B cell (primary cell): Measurements from ENCODE around the gene HDDC3. TPM values are rescaled to one million over a fixed set of nuclear protein-coding genes. Genes with fewer than 3 reads are reported as not detected.

Experiments
- ATAC-seq: fragments of 200-7000 bp; cut with Tn5 transposase; one replicate; pipeline ENCODE4 v1.10.0; 2021; ENCODE audit warnings: low read depth, mild to moderate bottlenecking, moderate number of reproducible peaks, moderate library complexity
- CTCF ChIA-PET: fragments of 350-600 bp; sonication (Branson Sonifier 250); formaldehyde crosslinking; loops from one replicate; lab custom pipeline; 2021; ENCODE audit warnings: antibody characterized with exemption, inconsistent platforms; lab: Charles Lee
- POLR2A ChIA-PET: fragments of 350-600 bp; sonication (Branson Sonifier 250); formaldehyde crosslinking; loops from one replicate; lab custom pipeline; 2021; ENCODE audit warnings: antibody characterized with exemption; lab: Charles Lee
- DNase-seq: peaks from one replicate; pipeline ENCODE4 v3.0.0; 2013
- H2AFZ ChIP-seq: 2 replicates; pipeline ENCODE4 v1.6.1; 2012; ENCODE audit warnings: mild to moderate bottlenecking, low read depth, low read length; ENCODE audit not compliant: insufficient read depth, poor library complexity, severe bottlenecking
- H3K27ac ChIP-seq, 2 donors: 1 replicate in 1 of 2; 2 replicates in 1 of 2; pipeline ENCODE4 v1.5.1; 2012 to 2013; ENCODE audit warnings: low read length in 2 of 2, mild to moderate bottlenecking in 2 of 2, moderate library complexity in 1 of 2
- H3K27me3 ChIP-seq, 4 experiments: fragments of 200-600 bp in 1 of 4; sonication (generic) in 1 of 4; replicated peaks in 1 of 4; 1 replicate in 2 of 4; 2 replicates in 2 of 4; pipeline versions ENCODE4 v1.6.1 to v1.7.0; 2013 to 2016; ENCODE audit warnings: low read length in 3 of 4, mild to moderate bottlenecking in 2 of 4, mixed read lengths in 1 of 4, moderate library complexity in 1 of 4; ENCODE audit not compliant: insufficient read depth in 4 of 4, control insufficient read depth in 3 of 4; ENCODE audit errors: control extremely low read depth in 1 of 4
- H3K36me3 ChIP-seq, 2 experiments: replicated peaks in 1 of 2; 1 replicate in 1 of 2; 2 replicates in 1 of 2; pipeline versions ENCODE4 v1.6.1 to v1.7.1; 2013; ENCODE audit warnings: low read length in 1 of 2; ENCODE audit not compliant: insufficient read depth in 2 of 2, control insufficient read depth in 1 of 2; ENCODE audit errors: control extremely low read depth in 1 of 2, extremely low read depth in 1 of 2
- H3K4me1 ChIP-seq, 2 donors: fragments of 200-600 bp in 1 of 2; sonication (generic) in 1 of 2; 1 replicate in 1 of 2; 2 replicates in 1 of 2; pipeline versions ENCODE4 v1.5.1 to v1.6.1; 2013 to 2017; ENCODE audit warnings: low read length in 2 of 2; ENCODE audit not compliant: control insufficient read depth in 2 of 2, insufficient read depth in 2 of 2
- H3K4me2 ChIP-seq: replicated peaks from 2 replicates; pipeline ENCODE3; 2012; ENCODE audit warnings: mild to moderate bottlenecking, low read depth, low read length; ENCODE audit not compliant: poor library complexity, severe bottlenecking
- H3K4me3 ChIP-seq, 5 experiments: fragments of 200-600 bp in 1 of 5; sonication (generic) in 1 of 5; 1 replicate in 3 of 5; 2 replicates in 2 of 5; pipeline versions ENCODE4 v1.5.1 to v1.7.0; 2011 to 2016; ENCODE audit warnings: low read length in 4 of 5, mild to moderate bottlenecking in 4 of 5, low read depth in 2 of 5, control low read depth in 1 of 5, moderate library complexity in 1 of 5; ENCODE audit not compliant: insufficient read depth in 1 of 5; ENCODE audit errors: control extremely low read depth in 1 of 5, extremely low read depth in 1 of 5
- H3K79me2 ChIP-seq: fragments of 200-600 bp; sonication (generic); one replicate; pipeline ENCODE4 v1.6.0; 2016; ENCODE audit warnings: low read length; ENCODE audit not compliant: control insufficient read depth, insufficient read depth
- H3K9ac ChIP-seq: fragments of 200-600 bp; sonication (generic); 2 replicates; pipeline ENCODE4 v1.6.1; 2017; ENCODE audit warnings: mild to moderate bottlenecking, low read length, moderate library complexity
- H3K9me3 ChIP-seq, 3 donors: one replicate each; pipeline versions ENCODE4 v1.6.1 to v1.7.1; 2013; ENCODE audit warnings: low read length in 2 of 3; ENCODE audit not compliant: control insufficient read depth in 2 of 3, insufficient read depth in 1 of 3; ENCODE audit errors: control extremely low read depth in 1 of 3
- H4K20me1 ChIP-seq: 2 replicates; pipeline ENCODE4 v1.6.0; 2012; ENCODE audit warnings: mild to moderate bottlenecking, low read length; ENCODE audit not compliant: insufficient read depth, control insufficient read depth, poor library complexity, severe bottlenecking
- H3K27ac Mint-ChIP-seq: one replicate; pipeline ENCODE4 v1.8.0; 2021; ENCODE audit warnings: mixed read lengths
- H3K27me3 Mint-ChIP-seq: one replicate; pipeline ENCODE4 v1.8.0; 2021; ENCODE audit warnings: mixed read lengths
- H3K4me1 Mint-ChIP-seq: one replicate; pipeline ENCODE4 v1.8.0; 2021; ENCODE audit warnings: mixed read lengths
- H3K4me3 Mint-ChIP-seq: one replicate; pipeline ENCODE4 v1.8.0; 2021; ENCODE audit warnings: mixed read lengths
- H3K9me3 Mint-ChIP-seq: one replicate; pipeline ENCODE4 v1.8.0; 2022; ENCODE audit warnings: mixed read lengths; ENCODE audit not compliant: insufficient read depth
- CTCF ChIP-seq: fragments of 200-600 bp; IDR thresholded peaks from one replicate; pipeline ENCODE4 v1.8.0; 2022; ENCODE audit warnings: antibody characterized with exemption, mild to moderate bottlenecking
- EZH2 ChIP-seq: IDR thresholded peaks from 2 replicates; pipeline ENCODE4 v1.6.1; 2012; ENCODE audit warnings: borderline replicate concordance, low read depth, mild to moderate bottlenecking, moderate library complexity, low read length; ENCODE audit not compliant: insufficient read depth, poor library complexity, severe bottlenecking
- WGBS: methylation state at CpG from one replicate; pipeline ENCODE4 v1.1.5; 2013; ENCODE audit warnings: missing lambda C conversion rate; ENCODE audit not compliant: insufficient coverage; 5-methylcytosine and 5-hydroxymethylcytosine counted together
- intact Hi-C: fragments of 100-400 bp; cut with micrococcal nuclease; formaldehyde crosslinking; loops from one replicate; pipeline ENCODE4 v1.10.0; 2022
- polyA plus RNA-seq: library from polyadenylated mRNA; depleted of rRNA; stranded (reverse); fragments of >200 nt; gene quantifications from 2 replicates; pipeline ENCODE4 v1.2.3, GENCODE V29; 2012
- total RNA-seq, 2 donors: library from RNA; stranded (reverse); fragments of 120-200 nt in 1 of 2; gene quantifications; 1 replicate in 1 of 2; 2 replicates in 1 of 2; pipeline versions ENCODE4 v1.2.3 to v1.2.4, GENCODE V29; 2013 to 2022

HDDC3 gene
- total and polyA plus RNA-seq, 2 donors (not counting 1 experiment from before 2014, with no cell fraction given) = 23.9 to 26.8 TPM

- peak overlapping the region; percentile 98 for H3K27ac Mint-ChIP-seq
- ChIA-PET POLR2A (interaction anchor here (0.6 to 6.9 kb wide), 7 partner anchors 20 to 217 kb away, joined by 3 to 66 read pairs (median 5); partner anchors contain the start of genes BLM, FES, MAN2A2 and RCCD1), CTCF (interaction anchor here (0.6 to 9.5 kb wide), 25 partner anchors 8 to 701 kb away, joined by 3 to 260 read pairs (median 5); partner anchors contain the start of genes BLM, CIB1, FES and GDPGP1)
- intact Hi-C loops = loop anchor here (1.0 to 10.0 kb wide), 7 partner anchors 49 to 1240 kb away; partner anchors contain the start of genes AP3S2, BLM, PEX11A and PRC1
- Histone ChIP-seq H3K36me3 (peaks cover 3 to 19% of the 10 kb centered on the region in 2 experiments), H3K4me3 (peak overlapping the region; percentile 36 to 87 (median 81)), H3K27ac (peak overlapping the region; percentile 5 to 53), H3K9me3 (no peaks in the 10 kb centered on the region), H3K9ac (peak overlapping the region; percentile 77), H2AFZ (peak overlapping the region; percentile 98), H4K20me1 (peaks cover 9% of the 10 kb centered on the region), H3K79me2 (peaks cover 14% of the 10 kb centered on the region), H3K4me1 (peaks cover 38 to 60% of the 10 kb centered on the region in 2 donors), H3K27me3 (no peaks in the 10 kb centered on the region), H3K4me2 (peak overlapping the region; percentile 88)
- H3K4me3 Mint-ChIP-seq = peak overlapping the region; percentile 99
- 1% methylated on average over 14 of the region's 19 CpGs for WGBS
- TF ChIP-seq EZH2 (no peak), CTCF (peak; percentile 91)
- peak; percentile 89 for DNase-seq
- H3K4me1 Mint-ChIP-seq = peaks cover 47% of the 10 kb centered on the region
- no peaks in the 10 kb centered on the region for H3K27me3 Mint-ChIP-seq
- peak; percentile 34 for ATAC-seq
- H3K9me3 Mint-ChIP-seq = no peaks in the 10 kb centered on the region
These were observed 2.1 kb upstream of the HDDC3 start for GRCh38 chr15:90934256-90934948.
